Common myeloid progenitor, CD34-positive (primary cell): Measurements from ENCODE around the gene ASAP2.

ENCODE experiments used
- CTCF ChIA-PET: fragments of 350-600 bp; sonication (Branson Sonifier 250); formaldehyde crosslinking; loops from one replicate; lab custom pipeline; 2021; ENCODE audit warnings: antibody characterized with exemption; lab: Charles Lee
- POLR2A ChIA-PET: fragments of 350-600 bp; sonication (Branson Sonifier 250); formaldehyde crosslinking; loops from one replicate; lab custom pipeline; 2021; ENCODE audit warnings: antibody characterized with exemption; lab: Charles Lee
- DNase-seq, 3 donors: peaks; one replicate each; pipeline versions ENCODE4 v3.0.0 to v3.0.0-alpha.2; 2013
- H3K27ac ChIP-seq, 2 experiments: 1 replicate in 1 of 2; 2 replicates in 1 of 2; pipeline ENCODE4 v1.7.0; 2013; ENCODE audit warnings: inconsistent platforms in 2 of 2, low read length in 2 of 2, mild to moderate bottlenecking in 2 of 2, low read depth in 1 of 2, moderate library complexity in 1 of 2; ENCODE audit not compliant: severe bottlenecking in 2 of 2, insufficient read depth in 1 of 2, poor library complexity in 1 of 2
- H3K27me3 ChIP-seq, 5 experiments: replicated peaks in 2 of 5; 1 replicate in 3 of 5; 2 replicates in 2 of 5; pipeline versions ENCODE4 v1.6.1 to v1.7.0; 2013; ENCODE audit warnings: low read length in 4 of 5, mild to moderate bottlenecking in 2 of 5, moderate library complexity in 2 of 5, inconsistent platforms in 1 of 5; ENCODE audit not compliant: insufficient read depth in 5 of 5, control insufficient read depth in 4 of 5
- H3K36me3 ChIP-seq, 4 experiments: 1 replicate in 2 of 4; 2 replicates in 2 of 4; pipeline versions ENCODE4 v1.6.1 to v1.7.0; 2013; ENCODE audit warnings: low read length in 3 of 4, control low read depth in 1 of 4, mild to moderate bottlenecking in 1 of 4; ENCODE audit not compliant: control insufficient read depth in 4 of 4, insufficient read depth in 4 of 4
- H3K4me1 ChIP-seq, 4 experiments: 1 replicate in 3 of 4; 2 replicates in 1 of 4; pipeline versions ENCODE4 v1.6.1 to v1.7.1; 2013; ENCODE audit warnings: low read length in 3 of 4, mild to moderate bottlenecking in 3 of 4, control low read depth in 1 of 4, inconsistent platforms in 1 of 4, moderate library complexity in 1 of 4; ENCODE audit not compliant: control insufficient read depth in 4 of 4, insufficient read depth in 4 of 4; ENCODE audit errors: control extremely low read depth in 1 of 4
- H3K4me3 ChIP-seq, 7 experiments: 1 replicate in 4 of 7; 2 replicates in 3 of 7; pipeline versions ENCODE4 v1.5.1 to v1.7.0; 2013; ENCODE audit warnings: mild to moderate bottlenecking in 7 of 7, low read length in 6 of 7, moderate library complexity in 6 of 7, inconsistent platforms in 2 of 7, low read depth in 2 of 7, control low read depth in 1 of 7; ENCODE audit not compliant: insufficient read depth in 4 of 7, control insufficient read depth in 1 of 7; ENCODE audit errors: extremely low read depth in 1 of 7
- H3K9me3 ChIP-seq, 5 experiments: 1 replicate in 4 of 5; 2 replicates in 1 of 5; pipeline versions ENCODE4 v1.6.1 to v1.7.1; 2013; ENCODE audit warnings: low read length in 4 of 5, mild to moderate bottlenecking in 2 of 5, inconsistent platforms in 1 of 5, low read depth in 1 of 5, moderate library complexity in 1 of 5; ENCODE audit not compliant: control insufficient read depth in 4 of 5, insufficient read depth in 2 of 5; ENCODE audit errors: control extremely low read depth in 1 of 5
- WGBS: methylation state at CpG from one replicate; pipeline ENCODE4 v1.1.5; 2013; ENCODE audit not compliant: insufficient coverage; 5-methylcytosine and 5-hydroxymethylcytosine counted together

Gene ASAP2

DNA sequence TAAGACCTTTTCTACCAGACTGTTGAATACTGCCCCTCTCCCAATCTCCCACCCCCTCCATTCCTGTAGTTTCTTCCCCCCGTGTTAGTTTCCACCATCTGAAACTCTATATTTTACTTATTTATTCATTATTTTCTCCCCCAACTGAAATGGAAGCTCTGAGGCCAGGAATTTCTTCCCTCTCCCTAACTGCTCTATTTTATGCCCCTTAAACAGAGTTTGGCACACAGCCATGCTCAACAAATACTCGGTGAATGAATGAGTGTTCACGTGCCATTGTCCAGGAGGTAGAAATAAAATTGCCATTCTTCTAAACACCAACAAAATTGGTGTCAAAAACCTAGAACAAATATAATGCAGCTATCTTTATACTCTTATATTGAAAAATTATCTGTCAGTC, 211.1 kb downstream of the ASAP2 start:
- ChIA-PET POLR2A (no interaction called here), CTCF (no interaction called here)
- Histone ChIP-seq H3K27me3 (no peaks in the 10 kb centered on the region), H3K9me3 (no peaks in the 10 kb centered on the region), H3K36me3 (peaks cover 2 to 42% (median 18%) of the 10 kb centered on the region in 4 experiments), H3K4me3 (no peak overlapping the region), H3K27ac (no peak overlapping the region), H3K4me1 (peaks cover 3 to 14% (median 10%) of the 10 kb centered on the region in 4 experiments)
- no peak for DNase-seq
- WGBS: 100% methylated on average over 1 of the region's 3 CpGs

GRCh38 chr2:9418746-9419145, 212.1 kb downstream of the ASAP2 start:
- Histone ChIP-seq H3K4me1 (peaks cover 3 to 15% (median 11%) of the 10 kb centered on the region in 4 experiments), H3K27ac (no peak overlapping the region), H3K36me3 (peaks cover 2 to 38% (median 17%) of the 10 kb centered on the region in 4 experiments), H3K9me3 (no peaks in the 10 kb centered on the region), H3K4me3 (no peak overlapping the region), H3K27me3 (no peaks in the 10 kb centered on the region)
- ChIA-PET POLR2A (no interaction called here), CTCF (no interaction called here)
- 100% methylated on average over 4 of the region's 4 CpGs for WGBS
- DNase-seq: no peak

DNA sequence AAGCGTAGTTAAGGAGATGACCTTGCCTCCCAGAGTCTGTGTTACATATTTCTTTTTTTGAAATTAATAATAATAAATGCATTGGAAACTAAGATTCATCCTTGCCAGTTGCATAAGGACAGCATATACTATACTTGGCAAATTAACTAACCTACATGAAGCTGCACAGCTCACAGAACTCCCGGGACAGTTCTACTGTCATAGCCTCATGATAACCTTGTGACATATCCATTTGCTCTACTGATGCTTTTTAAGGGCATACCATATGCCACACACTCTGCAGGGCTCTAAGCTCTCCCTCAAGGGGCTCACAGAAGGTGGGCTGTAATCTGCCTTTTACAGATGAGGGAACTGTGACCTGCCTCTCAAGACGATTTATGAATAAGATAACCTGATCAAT, 212.9 kb downstream of the ASAP2 start:
- ChIA-PET CTCF (no interaction called here), POLR2A (no interaction called here)
- DNase-seq: no peak
- H3K9me3 ChIP-seq: no peaks in the 10 kb centered on the region
- no peak overlapping the region for H3K4me3 ChIP-seq
- no peak overlapping the region for H3K27ac ChIP-seq
- no peaks in the 10 kb centered on the region for H3K27me3 ChIP-seq
- H3K4me1 ChIP-seq: peaks cover 8 to 20% (median 17%) of the 10 kb centered on the region in 4 experiments
- WGBS: 93% methylated on average over 2 of the region's 3 CpGs
- H3K36me3 ChIP-seq: peaks cover 2 to 34% (median 14%) of the 10 kb centered on the region in 4 experiments

- DNase-seq: no peak
- peaks cover 2 to 32% (median 12%) of the 10 kb centered on the region in 4 experiments for H3K36me3 ChIP-seq
- ChIA-PET CTCF (no interaction called here), POLR2A (no interaction called here)
- WGBS: 97% methylated on average over 8 of the region's 10 CpGs
- no peaks in the 10 kb centered on the region for H3K9me3 ChIP-seq
- H3K27me3 ChIP-seq: no peaks in the 10 kb centered on the region
- no peak overlapping the region for H3K4me3 ChIP-seq
- H3K27ac ChIP-seq: no peak overlapping the region
- peaks cover 11 to 30% (median 22%) of the 10 kb centered on the region in 4 experiments for H3K4me1 ChIP-seq
Observed at GRCh38 chr2:9420495-9420894, 213.9 kb downstream of the ASAP2 start.

DNA sequence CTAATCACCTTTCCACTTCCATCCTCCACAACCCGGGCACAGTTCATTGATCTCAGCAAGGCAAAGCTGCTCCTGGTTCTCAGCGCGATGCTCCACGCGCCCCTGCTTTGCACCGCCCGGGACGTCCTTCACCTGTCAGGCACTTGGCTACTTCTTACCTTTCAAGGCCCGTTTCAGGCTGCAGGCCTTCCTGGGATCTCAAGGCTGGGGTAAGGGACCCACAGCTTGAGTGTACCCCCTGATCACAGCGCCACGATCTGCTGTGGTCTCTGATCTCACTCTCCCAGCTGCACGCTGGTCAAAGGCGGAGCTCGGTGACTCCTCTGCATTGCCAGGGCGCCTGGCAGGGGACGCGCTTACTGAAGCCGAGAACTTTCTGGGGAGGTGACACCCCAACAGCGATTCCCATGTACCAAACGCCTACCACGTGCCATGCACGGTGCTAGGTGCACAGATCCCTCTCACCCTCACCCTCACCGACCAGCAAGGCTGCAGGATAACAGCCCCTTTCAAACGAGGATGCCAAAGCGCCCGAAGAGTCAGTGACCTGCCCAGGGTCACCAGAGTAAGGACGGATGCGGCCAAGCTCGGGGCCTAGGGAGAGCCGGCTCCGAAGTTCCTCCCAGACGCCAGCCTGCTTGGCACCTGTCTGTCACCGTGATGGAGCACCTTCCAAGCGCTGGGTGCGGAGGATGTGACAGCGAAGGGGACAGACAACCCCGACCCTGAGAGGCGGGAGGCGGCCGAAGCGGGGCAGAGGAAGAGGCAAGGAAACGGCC, 215.9 kb downstream of the ASAP2 start:
- ChIA-PET CTCF (interaction anchor here (2.5 kb wide), 1 partner anchor 278 kb away, joined by 7 read pairs; no protein-coding TSS in a partner anchor), POLR2A (no interaction called here)
- peak overlapping the region in 1 of 2 experiments; percentile 94 for H3K27ac ChIP-seq
- H3K4me3 ChIP-seq: peak overlapping the region; percentile 90 to 100 (median 95)
- H3K9me3 ChIP-seq: no peaks in the 10 kb centered on the region
- no peaks in the 10 kb centered on the region for H3K27me3 ChIP-seq
- DNase-seq: peak; percentile 22 to 48 (median 40)
- peaks cover 11 to 30% (median 22%) of the 10 kb centered on the region in 4 experiments for H3K4me1 ChIP-seq
- WGBS: 18% methylated on average over 36 of the region's 42 CpGs
- peaks cover 0 to 19% (median 3%) of the 10 kb centered on the region in 4 experiments for H3K36me3 ChIP-seq

DNA sequence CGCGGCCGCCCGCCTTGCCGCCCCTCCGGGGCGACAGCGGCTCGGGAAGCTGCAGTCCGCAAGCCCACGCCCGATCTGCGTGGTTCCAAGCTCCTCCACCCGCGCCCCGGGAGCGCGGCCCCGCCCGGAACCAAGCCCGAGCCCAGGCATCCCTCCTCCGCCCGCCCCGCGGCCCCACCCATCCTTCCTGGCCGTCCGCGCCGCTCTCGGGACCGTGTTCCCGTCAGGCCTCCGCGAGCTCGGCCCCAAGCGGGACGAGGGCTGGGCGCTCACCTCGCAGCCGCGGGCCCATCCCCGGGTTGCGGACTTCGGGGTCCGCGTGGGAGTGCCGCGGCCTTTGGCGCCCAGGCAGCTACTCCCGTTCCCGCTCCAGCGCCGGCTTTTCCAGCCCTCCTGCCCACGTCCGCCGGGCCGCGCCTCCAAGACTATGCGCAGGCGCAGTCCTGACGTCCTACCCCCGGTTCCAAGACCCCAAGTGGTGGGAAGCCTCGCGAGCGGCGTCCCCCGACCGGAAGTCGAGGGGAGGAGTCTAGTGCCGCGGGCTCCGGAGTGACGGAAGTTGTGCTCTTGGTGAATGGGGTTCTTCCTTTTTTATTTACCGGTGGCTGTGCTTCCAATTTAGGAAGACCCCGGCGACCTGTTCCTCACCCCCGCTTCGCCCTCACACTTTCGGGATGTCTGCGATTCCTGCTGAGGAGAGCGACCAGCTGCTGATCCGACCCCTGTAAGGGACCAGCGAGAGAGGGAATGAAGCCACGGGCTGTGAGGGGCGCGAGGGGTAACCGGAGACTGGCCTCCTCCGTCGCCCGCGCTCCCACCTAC, 216.7 kb downstream of the ASAP2 start, which contains the start of the genes CPSF3 and ITGB1BP1:
TSS of gene CPSF3 (plus strand) at position 555 of the 822 bp plus-strand sequence. CDS start at position 675, 120 bp downstream.
TSS of gene ITGB1BP1 (minus strand) at position 429 of the 822 bp plus-strand sequence. CDS start 4,831 bp downstream, outside the sequence.
- H3K36me3 ChIP-seq: peaks cover 0 to 14% (median under 1%) of the 10 kb centered on the region in 4 experiments
- H3K9me3 ChIP-seq: no peaks in the 10 kb centered on the region
- ChIA-PET CTCF (interaction anchor here (2.5 kb wide), 1 partner anchor 279 kb away, joined by 7 read pairs; no protein-coding TSS in a partner anchor), POLR2A (no interaction called here)
- peak; percentile 98 to 99 (median 99) for DNase-seq
- H3K27ac ChIP-seq: peak within 1 kb of the TSS; percentile 88 to 94
- H3K27me3 ChIP-seq: no peaks in the 10 kb centered on the region
- peaks cover 11 to 30% (median 22%) of the 10 kb centered on the region in 4 experiments for H3K4me1 ChIP-seq
- H3K4me3 ChIP-seq: peak within 1 kb of the TSS; percentile 90 to 100 (median 95)
- WGBS: 0% methylated on average over 77 of the region's 91 CpGs
